GM23338 (cell line): ENCODE results near the gene UBE2I. TPM values are rescaled to one million over a fixed set of nuclear protein-coding genes. Genes with fewer than 3 reads are reported as not detected.

ENCODE experiments used
- ATAC-seq: fragments of 200-7000 bp; cut with Tn5 transposase; 3 replicates; pipeline ENCODE4 v1.9.1; 2020
- DNase-seq: peaks from one replicate; pipeline ENCODE4 v3.0.0-alpha.2; 2015; ENCODE audit warnings: low spot score
- H2AFZ ChIP-seq: fragments of 200-600 bp; sonication (generic); 2 replicates; pipeline ENCODE4 v1.8.0; 2016; ENCODE audit warnings: antibody characterized with exemption, mild to moderate bottlenecking, moderate library complexity
- H3F3A ChIP-seq: fragments of 200-600 bp; sonication (generic); replicated peaks from 2 replicates; pipeline ENCODE4 v1.8.0; 2017; ENCODE audit warnings: antibody characterized with exemption, mixed run types, low read depth
- H3K27ac ChIP-seq: fragments of 200-600 bp; sonication (generic); 2 replicates; pipeline ENCODE4 v1.6.1; 2016; ENCODE audit warnings: low read depth
- H3K27me3 ChIP-seq: fragments of 200-600 bp; sonication (generic); 2 replicates; pipeline ENCODE4 v1.8.0; 2016; ENCODE audit warnings: mild to moderate bottlenecking, mixed run types, moderate library complexity; ENCODE audit not compliant: insufficient read depth
- H3K36me3 ChIP-seq: fragments of 200-600 bp; sonication (generic); 2 replicates; pipeline ENCODE4 v1.8.0; 2016; ENCODE audit warnings: mild to moderate bottlenecking; ENCODE audit not compliant: insufficient read depth
- H3K4me1 ChIP-seq: fragments of 200-600 bp; sonication (generic); 2 replicates; pipeline ENCODE4 v1.8.0; 2016; ENCODE audit warnings: mild to moderate bottlenecking, moderate library complexity; ENCODE audit not compliant: insufficient read depth
- H3K4me2 ChIP-seq: fragments of 200-600 bp; sonication (generic); 2 replicates; pipeline ENCODE4 v1.7.1; 2017; ENCODE audit warnings: mixed run types
- H3K4me3 ChIP-seq: fragments of 200-600 bp; sonication (generic); 2 replicates; pipeline ENCODE4 v1.6.1; 2016; ENCODE audit warnings: mixed run types
- H3K79me2 ChIP-seq: fragments of 200-600 bp; sonication (generic); replicated peaks from 2 replicates; pipeline ENCODE4 v1.8.0; 2017; ENCODE audit warnings: mild to moderate bottlenecking; ENCODE audit not compliant: insufficient read depth
- H3K9me2 ChIP-seq: fragments of 200-600 bp; sonication (generic); 2 replicates; pipeline ENCODE4 v1.8.0; 2017; ENCODE audit not compliant: insufficient read depth
- H4K20me1 ChIP-seq: fragments of 200-600 bp; sonication (generic); replicated peaks from 2 replicates; pipeline ENCODE4 v1.8.0; 2017; ENCODE audit warnings: mild to moderate bottlenecking; ENCODE audit not compliant: insufficient read depth
- H3K27ac Mint-ChIP-seq: 2 replicates; pipeline ENCODE4 v1.8.0; 2020; ENCODE audit warnings: inconsistent platforms, mild to moderate bottlenecking, moderate library complexity, mixed read lengths
- H3K27me3 Mint-ChIP-seq: 3 replicates; pipeline ENCODE4 v1.8.0; 2022; ENCODE audit warnings: low read depth, mild to moderate bottlenecking, moderate library complexity, mixed read lengths, inconsistent platforms; ENCODE audit not compliant: insufficient read depth, poor library complexity
- H3K36me3 Mint-ChIP-seq: 3 replicates; pipeline ENCODE4 v1.8.0; 2021; ENCODE audit warnings: low read depth, mild to moderate bottlenecking, inconsistent platforms, moderate library complexity, mixed read lengths
- H3K4me1 Mint-ChIP-seq: 3 replicates; pipeline ENCODE4 v1.8.0; 2020; ENCODE audit warnings: mild to moderate bottlenecking, inconsistent platforms, mixed read lengths
- H3K4me3 Mint-ChIP-seq: 3 replicates; pipeline ENCODE4 v1.8.0; 2021; ENCODE audit warnings: moderate library complexity, mild to moderate bottlenecking, inconsistent platforms, mixed read lengths
- H3K9me3 Mint-ChIP-seq: 3 replicates; pipeline ENCODE4 v1.8.0; 2020; ENCODE audit warnings: moderate library complexity, mild to moderate bottlenecking, inconsistent platforms, mixed read lengths
- CREB1 ChIP-seq: fragments of 250-450 bp; sonication (Bioruptor Pico); IDR thresholded peaks from 2 replicates; pipeline ENCODE4 v1.5.0; 2020; ENCODE audit warnings: low read depth, mild to moderate bottlenecking, moderate library complexity
- EZH2 ChIP-seq: fragments of 200-600 bp; sonication (generic); IDR thresholded peaks from one replicate; pipeline ENCODE4 v1.8.0; 2017; ENCODE audit warnings: antibody characterized with exemption, mild to moderate bottlenecking, low read depth; ENCODE audit not compliant: unreplicated experiment
- EZH2phosphoT487 ChIP-seq: fragments of 200-600 bp; sonication (generic); IDR thresholded peaks from one replicate; pipeline ENCODE4 v1.8.1; 2018; ENCODE audit warnings: antibody characterized with exemption; ENCODE audit not compliant: unreplicated experiment
- JUNB ChIP-seq: IDR thresholded peaks from one replicate; pipeline ENCODE4 v1.6.1; 2016; ENCODE audit warnings: antibody characterized with exemption; ENCODE audit not compliant: unreplicated experiment
- NANOG ChIP-seq: IDR thresholded peaks from 2 replicates; pipeline ENCODE4 v1.6.1; 2016; ENCODE audit warnings: antibody characterized with exemption, borderline replicate concordance
- POLR2AphosphoS5 ChIP-seq: IDR thresholded peaks from 2 replicates; pipeline ENCODE4 v1.6.1; 2016; ENCODE audit warnings: antibody characterized with exemption, low read depth
- STAT1 ChIP-seq: IDR thresholded peaks from one replicate; pipeline ENCODE4 v1.6.1; 2016; ENCODE audit warnings: antibody characterized with exemption; ENCODE audit not compliant: unreplicated experiment
- ZNF114 ChIP-seq: fragments of 250-450 bp; sonication (Bioruptor Pico); IDR thresholded peaks from 2 replicates; pipeline ENCODE4 v1.5.0; 2020; ENCODE audit warnings: mild to moderate bottlenecking, moderate library complexity
- ZNF331 ChIP-seq: fragments of 250-450 bp; sonication (Bioruptor Pico); IDR thresholded peaks from 2 replicates; pipeline ENCODE4 v1.5.0; 2020; ENCODE audit warnings: low read depth, mild to moderate bottlenecking, moderate library complexity
- polyA plus RNA-seq: library from polyadenylated mRNA; unstranded; fragments of >200 nt; fragmentation: Nextera tagmentation; extraction: Ambion mirVana; gene quantifications from 2 replicates; pipeline ENCODE4 v1.2.1, GENCODE V29; 2016
- total RNA-seq: library from RNA; depleted of rRNA; stranded (reverse); fragments of >200 nt; shearing (Covaris generic); gene quantifications from 2 replicates; pipeline ENCODE4 v1.2.3, GENCODE V29; 2014
- TF ChIP-seq, protein P1 (sequence below): IDR thresholded peaks from 2 replicates; pipeline ENCODE4 v1.6.1; 2016; ENCODE audit warnings: antibody characterized with exemption
- TF ChIP-seq, protein P2 (sequence below): IDR thresholded peaks from one replicate; pipeline ENCODE4 v1.6.1; 2018; ENCODE audit warnings: antibody characterized with exemption; ENCODE audit not compliant: unreplicated experiment
- TF ChIP-seq, protein P3 (sequence below): fragments of 250-450 bp; sonication (Bioruptor Pico); IDR thresholded peaks from 2 replicates; pipeline ENCODE4 v1.5.0; 2020; ENCODE audit warnings: mild to moderate bottlenecking, moderate library complexity
- TF ChIP-seq, protein P4 (sequence below), 2 experiments: fragments of 200-600 bp in 1 of 2; sonication (generic) in 1 of 2; conservative IDR thresholded peaks; 2 replicates each; pipeline versions ENCODE4 v1.5.1 to v1.6.1; 2016 to 2017; ENCODE audit warnings: antibody characterized with exemption in 2 of 2, low read depth in 2 of 2, mild to moderate bottlenecking in 2 of 2, moderate library complexity in 1 of 2

Gene UBE2I
- total and polyA plus RNA-seq, 2 experiments from 2014 or later = 116 to 220 TPM

DNA sequence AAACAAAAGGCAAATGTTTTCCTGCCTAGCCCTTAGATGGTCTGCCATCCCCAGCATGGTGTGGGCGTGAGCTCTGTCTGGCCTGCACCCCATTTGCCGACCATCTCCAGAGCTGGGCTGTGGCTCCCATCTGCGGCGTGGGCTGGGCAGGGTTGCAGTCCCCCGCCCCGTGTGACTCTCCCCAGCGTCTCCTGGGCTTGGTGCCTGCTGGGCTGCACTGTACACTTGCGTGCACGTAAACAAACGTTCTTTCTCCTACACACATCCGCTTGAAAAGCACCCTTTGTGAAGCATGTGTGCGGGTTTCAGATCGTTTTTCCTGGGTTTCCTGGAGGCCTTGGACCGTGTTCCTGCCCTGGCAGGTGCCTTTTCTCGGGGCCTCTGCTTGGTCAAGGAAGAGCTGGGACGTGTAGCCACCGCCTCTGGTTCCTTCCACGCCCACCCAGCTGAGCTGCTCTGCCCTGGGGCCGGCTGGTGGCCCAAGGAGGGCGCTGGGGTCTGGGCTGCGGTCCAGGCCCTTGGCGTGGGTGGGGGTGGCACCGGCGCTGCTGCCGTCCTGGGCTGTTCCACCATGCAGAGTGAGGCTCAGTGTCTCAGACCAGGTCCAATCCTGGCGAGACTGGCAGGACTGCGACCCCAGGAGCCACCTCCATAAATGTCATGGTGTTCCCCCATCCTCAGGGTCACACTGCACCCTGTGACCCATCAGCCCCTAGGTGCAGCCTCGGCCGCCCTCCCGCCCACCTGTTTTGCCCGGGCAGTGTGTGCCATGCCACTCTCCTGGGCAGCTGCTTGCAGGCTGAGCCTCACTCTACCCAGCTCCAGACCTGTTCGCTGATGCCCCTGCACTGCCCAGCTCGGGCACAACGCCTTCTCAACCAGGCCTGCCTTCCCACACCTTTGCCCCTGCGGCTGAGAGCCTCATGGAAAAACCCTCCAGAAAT lies 14.1 kb downstream of the UBE2I start:
- Histone ChIP-seq H4K20me1 (peaks cover 8% of the 10 kb centered on the region; the same call in 1 of the 2 replicates), H2AFZ (no peak overlapping the region), H3K27me3 (no peaks in the 10 kb centered on the region), H3K9me2 (no peaks in the 10 kb centered on the region), H3F3A (peaks cover 12% of the 10 kb centered on the region; the same call in 1 of the 2 replicates), H3K4me3 (no peak overlapping the region), H3K4me2 (no peak overlapping the region), H3K79me2 (peaks cover 12% of the 10 kb centered on the region; the same call in 1 of the 2 replicates), H3K4me1 (no peaks in the 10 kb centered on the region), H3K27ac (no peak overlapping the region), H3K36me3 (peaks cover 10% of the 10 kb centered on the region; the same call in 1 of the 2 replicates)
- DNase-seq (no peak), ATAC-seq (no peak)
- Mint-ChIP-seq H3K36me3 (peaks cover 58% of the 10 kb centered on the region), H3K27ac (no peak overlapping the region), H3K9me3 (no peaks in the 10 kb centered on the region), H3K4me3 (no peak overlapping the region), H3K27me3 (peaks cover 10% of the 10 kb centered on the region), H3K4me1 (peaks cover 7% of the 10 kb centered on the region)
- TF ChIP-seq NANOG (no peak), POLR2AphosphoS5 (no peak), EZH2 (no peak), ZNF331 (CRISPR knock-in tag) (no peak), ZNF114 (CRISPR knock-in tag) (no peak), JUNB (no peak), EZH2phosphoT487 (no peak), STAT1 (no peak), CREB1 (CRISPR knock-in tag) (no peak)
- TF ChIP-seq, protein P1, sequence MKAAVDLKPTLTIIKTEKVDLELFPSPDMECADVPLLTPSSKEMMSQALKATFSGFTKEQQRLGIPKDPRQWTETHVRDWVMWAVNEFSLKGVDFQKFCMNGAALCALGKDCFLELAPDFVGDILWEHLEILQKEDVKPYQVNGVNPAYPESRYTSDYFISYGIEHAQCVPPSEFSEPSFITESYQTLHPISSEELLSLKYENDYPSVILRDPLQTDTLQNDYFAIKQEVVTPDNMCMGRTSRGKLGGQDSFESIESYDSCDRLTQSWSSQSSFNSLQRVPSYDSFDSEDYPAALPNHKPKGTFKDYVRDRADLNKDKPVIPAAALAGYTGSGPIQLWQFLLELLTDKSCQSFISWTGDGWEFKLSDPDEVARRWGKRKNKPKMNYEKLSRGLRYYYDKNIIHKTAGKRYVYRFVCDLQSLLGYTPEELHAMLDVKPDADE = no peak
- TF ChIP-seq, protein P2, sequence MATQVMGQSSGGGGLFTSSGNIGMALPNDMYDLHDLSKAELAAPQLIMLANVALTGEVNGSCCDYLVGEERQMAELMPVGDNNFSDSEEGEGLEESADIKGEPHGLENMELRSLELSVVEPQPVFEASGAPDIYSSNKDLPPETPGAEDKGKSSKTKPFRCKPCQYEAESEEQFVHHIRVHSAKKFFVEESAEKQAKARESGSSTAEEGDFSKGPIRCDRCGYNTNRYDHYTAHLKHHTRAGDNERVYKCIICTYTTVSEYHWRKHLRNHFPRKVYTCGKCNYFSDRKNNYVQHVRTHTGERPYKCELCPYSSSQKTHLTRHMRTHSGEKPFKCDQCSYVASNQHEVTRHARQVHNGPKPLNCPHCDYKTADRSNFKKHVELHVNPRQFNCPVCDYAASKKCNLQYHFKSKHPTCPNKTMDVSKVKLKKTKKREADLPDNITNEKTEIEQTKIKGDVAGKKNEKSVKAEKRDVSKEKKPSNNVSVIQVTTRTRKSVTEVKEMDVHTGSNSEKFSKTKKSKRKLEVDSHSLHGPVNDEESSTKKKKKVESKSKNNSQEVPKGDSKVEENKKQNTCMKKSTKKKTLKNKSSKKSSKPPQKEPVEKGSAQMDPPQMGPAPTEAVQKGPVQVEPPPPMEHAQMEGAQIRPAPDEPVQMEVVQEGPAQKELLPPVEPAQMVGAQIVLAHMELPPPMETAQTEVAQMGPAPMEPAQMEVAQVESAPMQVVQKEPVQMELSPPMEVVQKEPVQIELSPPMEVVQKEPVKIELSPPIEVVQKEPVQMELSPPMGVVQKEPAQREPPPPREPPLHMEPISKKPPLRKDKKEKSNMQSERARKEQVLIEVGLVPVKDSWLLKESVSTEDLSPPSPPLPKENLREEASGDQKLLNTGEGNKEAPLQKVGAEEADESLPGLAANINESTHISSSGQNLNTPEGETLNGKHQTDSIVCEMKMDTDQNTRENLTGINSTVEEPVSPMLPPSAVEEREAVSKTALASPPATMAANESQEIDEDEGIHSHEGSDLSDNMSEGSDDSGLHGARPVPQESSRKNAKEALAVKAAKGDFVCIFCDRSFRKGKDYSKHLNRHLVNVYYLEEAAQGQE = no peak
- TF ChIP-seq, protein P3, sequence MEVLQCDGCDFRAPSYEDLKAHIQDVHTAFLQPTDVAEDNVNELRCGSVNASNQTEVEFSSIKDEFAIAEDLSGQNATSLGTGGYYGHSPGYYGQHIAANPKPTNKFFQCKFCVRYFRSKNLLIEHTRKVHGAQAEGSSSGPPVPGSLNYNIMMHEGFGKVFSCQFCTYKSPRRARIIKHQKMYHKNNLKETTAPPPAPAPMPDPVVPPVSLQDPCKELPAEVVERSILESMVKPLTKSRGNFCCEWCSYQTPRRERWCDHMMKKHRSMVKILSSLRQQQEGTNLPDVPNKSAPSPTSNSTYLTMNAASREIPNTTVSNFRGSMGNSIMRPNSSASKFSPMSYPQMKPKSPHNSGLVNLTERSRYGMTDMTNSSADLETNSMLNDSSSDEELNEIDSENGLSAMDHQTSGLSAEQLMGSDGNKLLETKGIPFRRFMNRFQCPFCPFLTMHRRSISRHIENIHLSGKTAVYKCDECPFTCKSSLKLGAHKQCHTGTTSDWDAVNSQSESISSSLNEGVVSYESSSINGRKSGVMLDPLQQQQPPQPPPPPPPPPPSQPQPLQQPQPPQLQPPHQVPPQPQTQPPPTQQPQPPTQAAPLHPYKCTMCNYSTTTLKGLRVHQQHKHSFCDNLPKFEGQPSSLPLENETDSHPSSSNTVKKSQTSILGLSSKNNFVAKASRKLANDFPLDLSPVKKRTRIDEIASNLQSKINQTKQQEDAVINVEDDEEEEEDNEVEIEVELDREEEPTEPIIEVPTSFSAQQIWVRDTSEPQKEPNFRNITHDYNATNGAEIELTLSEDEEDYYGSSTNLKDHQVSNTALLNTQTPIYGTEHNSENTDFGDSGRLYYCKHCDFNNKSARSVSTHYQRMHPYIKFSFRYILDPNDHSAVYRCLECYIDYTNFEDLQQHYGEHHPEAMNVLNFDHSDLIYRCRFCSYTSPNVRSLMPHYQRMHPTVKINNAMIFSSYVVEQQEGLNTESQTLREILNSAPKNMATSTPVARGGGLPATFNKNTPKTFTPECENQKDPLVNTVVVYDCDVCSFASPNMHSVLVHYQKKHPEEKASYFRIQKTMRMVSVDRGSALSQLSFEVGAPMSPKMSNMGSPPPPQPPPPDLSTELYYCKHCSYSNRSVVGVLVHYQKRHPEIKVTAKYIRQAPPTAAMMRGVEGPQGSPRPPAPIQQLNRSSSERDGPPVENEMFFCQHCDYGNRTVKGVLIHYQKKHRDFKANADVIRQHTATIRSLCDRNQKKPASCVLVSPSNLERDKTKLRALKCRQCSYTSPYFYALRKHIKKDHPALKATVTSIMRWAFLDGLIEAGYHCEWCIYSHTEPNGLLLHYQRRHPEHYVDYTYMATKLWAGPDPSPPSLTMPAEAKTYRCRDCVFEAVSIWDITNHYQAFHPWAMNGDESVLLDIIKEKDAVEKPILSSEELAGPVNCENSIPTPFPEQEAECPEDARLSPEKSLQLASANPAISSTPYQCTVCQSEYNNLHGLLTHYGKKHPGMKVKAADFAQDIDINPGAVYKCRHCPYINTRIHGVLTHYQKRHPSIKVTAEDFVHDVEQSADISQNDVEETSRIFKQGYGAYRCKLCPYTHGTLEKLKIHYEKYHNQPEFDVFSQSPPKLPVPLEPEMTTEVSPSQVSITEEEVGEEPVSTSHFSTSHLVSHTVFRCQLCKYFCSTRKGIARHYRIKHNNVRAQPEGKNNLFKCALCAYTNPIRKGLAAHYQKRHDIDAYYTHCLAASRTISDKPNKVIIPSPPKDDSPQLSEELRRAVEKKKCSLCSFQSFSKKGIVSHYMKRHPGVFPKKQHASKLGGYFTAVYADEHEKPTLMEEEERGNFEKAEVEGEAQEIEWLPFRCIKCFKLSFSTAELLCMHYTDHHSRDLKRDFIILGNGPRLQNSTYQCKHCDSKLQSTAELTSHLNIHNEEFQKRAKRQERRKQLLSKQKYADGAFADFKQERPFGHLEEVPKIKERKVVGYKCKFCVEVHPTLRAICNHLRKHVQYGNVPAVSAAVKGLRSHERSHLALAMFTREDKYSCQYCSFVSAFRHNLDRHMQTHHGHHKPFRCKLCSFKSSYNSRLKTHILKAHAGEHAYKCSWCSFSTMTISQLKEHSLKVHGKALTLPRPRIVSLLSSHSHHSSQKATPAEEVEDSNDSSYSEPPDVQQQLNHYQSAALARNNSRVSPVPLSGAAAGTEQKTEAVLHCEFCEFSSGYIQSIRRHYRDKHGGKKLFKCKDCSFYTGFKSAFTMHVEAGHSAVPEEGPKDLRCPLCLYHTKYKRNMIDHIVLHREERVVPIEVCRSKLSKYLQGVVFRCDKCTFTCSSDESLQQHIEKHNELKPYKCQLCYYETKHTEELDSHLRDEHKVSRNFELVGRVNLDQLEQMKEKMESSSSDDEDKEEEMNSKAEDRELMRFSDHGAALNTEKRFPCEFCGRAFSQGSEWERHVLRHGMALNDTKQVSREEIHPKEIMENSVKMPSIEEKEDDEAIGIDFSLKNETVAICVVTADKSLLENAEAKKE (CRISPR knock-in tag) = no peak
- TF ChIP-seq, protein P4, sequence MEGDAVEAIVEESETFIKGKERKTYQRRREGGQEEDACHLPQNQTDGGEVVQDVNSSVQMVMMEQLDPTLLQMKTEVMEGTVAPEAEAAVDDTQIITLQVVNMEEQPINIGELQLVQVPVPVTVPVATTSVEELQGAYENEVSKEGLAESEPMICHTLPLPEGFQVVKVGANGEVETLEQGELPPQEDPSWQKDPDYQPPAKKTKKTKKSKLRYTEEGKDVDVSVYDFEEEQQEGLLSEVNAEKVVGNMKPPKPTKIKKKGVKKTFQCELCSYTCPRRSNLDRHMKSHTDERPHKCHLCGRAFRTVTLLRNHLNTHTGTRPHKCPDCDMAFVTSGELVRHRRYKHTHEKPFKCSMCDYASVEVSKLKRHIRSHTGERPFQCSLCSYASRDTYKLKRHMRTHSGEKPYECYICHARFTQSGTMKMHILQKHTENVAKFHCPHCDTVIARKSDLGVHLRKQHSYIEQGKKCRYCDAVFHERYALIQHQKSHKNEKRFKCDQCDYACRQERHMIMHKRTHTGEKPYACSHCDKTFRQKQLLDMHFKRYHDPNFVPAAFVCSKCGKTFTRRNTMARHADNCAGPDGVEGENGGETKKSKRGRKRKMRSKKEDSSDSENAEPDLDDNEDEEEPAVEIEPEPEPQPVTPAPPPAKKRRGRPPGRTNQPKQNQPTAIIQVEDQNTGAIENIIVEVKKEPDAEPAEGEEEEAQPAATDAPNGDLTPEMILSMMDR (conservative IDR thresholded peaks at IDR 0.05; ENCODE audit: low read depth in 2 of 2) = no peak
